ENCODE results near the gene VAPB. TPM values are rescaled to one million over a fixed set of nuclear protein-coding genes. Genes with fewer than 3 reads are reported as not detected.
A peak's percentile ranks its signal among the peaks of the same experiment; 100 is the strongest.
"Not testable (repeated sequence)": the region's sequence is repeated elsewhere in the genome, so short reads cannot be mapped to it uniquely, and the experiment has no call there.

Gene VAPB
- total RNA-seq, 8 experiments from 2014 or later: 11.2 to 30.0 (median 23.1) TPM

- in situ Hi-C loops (cut with MboI; ENCODE audit: low pct_unique_long_range_greater_than_20kb in 2 of 9, low sequenced_read_pairs in 9 of 9, unreplicated experiment in 9 of 9): no loop called here
- Histone ChIP-seq H3K27ac (no peak overlapping the region), H3K4me1 (replicated peaks in 1 of 2) (no peaks in the 10 kb centered on the region), H3K4me3 (no peak overlapping the region)
- ATAC-seq (replicated peaks in 6 of 8): no peak
- 88 to 100% (median 100%) methylated on average over 1 to 4 of the region's 5 CpGs; no CpG with 5 or more reads in 5 of the 10 experiments for WGBS, 10 experiments
Measured at GRCh38 chr20:58402827-58403226, 13.8 kb downstream of the VAPB start.

DNA sequence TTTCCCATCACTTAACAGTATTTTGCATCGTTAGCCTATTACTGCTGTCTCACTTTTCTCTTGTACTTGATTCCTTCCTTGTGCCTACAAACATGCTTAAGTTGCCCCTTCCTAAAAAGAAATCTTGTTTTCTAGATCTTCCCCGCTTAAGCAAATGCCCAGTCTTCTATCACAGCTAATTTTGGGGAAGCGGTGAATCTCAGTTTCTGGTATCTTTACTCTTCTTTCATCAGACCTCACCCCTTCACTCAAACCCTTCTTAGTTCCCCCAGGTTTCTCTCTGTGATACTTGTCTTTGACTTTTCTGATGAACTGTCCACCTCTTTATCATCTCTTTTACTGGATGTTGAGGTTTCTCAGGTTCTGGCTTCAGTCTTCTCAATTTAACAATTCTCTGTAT is 14.2 kb downstream of the VAPB start:
- Histone ChIP-seq H3K27ac (no peak overlapping the region), H3K4me3 (no peak overlapping the region), H3K4me1 (replicated peaks in 1 of 2) (no peaks in the 10 kb centered on the region)
- no peak for ATAC-seq (replicated peaks in 6 of 8)
- WGBS, 10 experiments: 82 to 100% (median 96%) methylated on average over 1 to 3 of the region's 3 CpGs
- in situ Hi-C loops (cut with MboI; ENCODE audit: low pct_unique_long_range_greater_than_20kb in 2 of 9, low sequenced_read_pairs in 9 of 9, unreplicated experiment in 9 of 9): no loop called here

- in situ Hi-C loops (cut with MboI; ENCODE audit: low pct_unique_long_range_greater_than_20kb in 2 of 9, low sequenced_read_pairs in 9 of 9, unreplicated experiment in 9 of 9): no loop called here
- Histone ChIP-seq H3K27ac (no peak overlapping the region), H3K4me1 (replicated peaks in 1 of 2) (peaks cover 7 to 9% of the 10 kb centered on the region in 2 donors), H3K4me3 (no peak overlapping the region)
- peak in 1 of 8 experiments; percentile 17 for ATAC-seq (replicated peaks in 6 of 8)
- 54 to 100% (median 75%) methylated on average over 1 to 9 of the region's 11 CpGs; no CpG with 5 or more reads in 1 of the 10 experiments for WGBS, 10 experiments
Measured at GRCh38 chr20:58405504-58406291, 16.7 kb downstream of the VAPB start.

DNA sequence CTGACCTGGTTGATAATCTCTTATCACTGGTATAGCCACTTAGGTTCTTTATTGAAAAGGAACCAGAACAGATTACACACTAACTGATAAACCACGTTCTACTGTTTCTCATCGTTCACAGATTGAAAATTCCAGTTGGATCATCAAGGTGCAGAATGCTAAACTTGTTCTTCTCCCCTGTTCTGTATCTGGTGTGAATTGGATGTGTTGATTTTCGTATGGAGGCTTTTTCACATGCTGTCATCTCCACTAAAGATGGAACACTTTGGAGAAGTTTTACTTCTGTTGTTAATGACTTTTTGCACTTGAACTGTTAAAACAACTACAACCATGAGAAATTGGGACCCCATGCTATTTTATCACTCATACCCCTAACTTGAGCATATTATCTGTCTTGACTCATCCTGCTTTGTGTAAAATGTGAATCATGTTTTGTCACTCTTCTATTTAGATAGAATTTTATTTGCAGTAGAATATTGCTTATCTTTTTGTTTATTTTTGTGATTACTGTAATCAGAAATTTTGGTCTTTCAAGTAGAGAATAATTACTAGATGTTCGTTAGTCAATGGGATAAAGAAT is 17.5 kb downstream of the VAPB start:
- 60 to 100% (median 88%) methylated on average over 1 to 4 of the region's 4 CpGs for WGBS, 10 experiments
- Histone ChIP-seq H3K4me1 (replicated peaks in 1 of 2) (peaks cover 7 to 9% of the 10 kb centered on the region in 2 donors), H3K4me3 (no peak overlapping the region), H3K27ac (no peak overlapping the region)
- no peak for ATAC-seq (replicated peaks in 6 of 8)
- in situ Hi-C loops (cut with MboI; ENCODE audit: low pct_unique_long_range_greater_than_20kb in 2 of 9, low sequenced_read_pairs in 9 of 9, unreplicated experiment in 9 of 9): no loop called here

DNA sequence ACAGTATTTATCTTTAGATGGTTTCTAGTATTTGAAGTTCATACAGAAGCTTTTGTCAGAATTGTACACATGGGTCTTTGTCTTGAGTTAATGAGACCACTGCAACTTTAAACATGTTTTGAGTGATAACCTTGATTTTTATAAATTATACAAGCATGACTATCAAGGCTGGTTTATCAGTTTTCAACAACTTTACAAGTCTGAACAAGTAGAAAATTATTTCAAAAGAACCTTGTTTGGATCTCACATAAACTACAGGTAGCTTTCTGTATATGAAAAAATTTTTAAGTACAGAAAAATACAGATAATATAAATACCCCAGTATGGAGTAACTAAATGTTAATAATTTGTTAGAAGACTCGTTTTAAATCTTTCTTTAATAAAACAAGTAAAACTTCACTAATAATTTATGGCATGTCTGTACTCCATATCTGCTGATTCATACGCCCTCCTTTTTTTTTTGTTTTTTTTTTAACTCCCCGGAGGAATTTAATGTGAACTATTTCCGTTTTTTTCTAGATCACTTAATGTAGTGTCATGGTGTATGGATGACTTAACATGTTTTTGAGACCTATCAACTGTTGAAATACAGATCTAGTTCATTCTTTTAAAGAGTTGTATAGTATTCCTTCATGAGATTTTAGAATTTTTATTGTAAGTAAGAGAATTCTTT is 18.3 kb downstream of the VAPB start:
- peaks cover 7 to 9% of the 10 kb centered on the region in 2 donors for H3K4me1 ChIP-seq (replicated peaks in 1 of 2)
- H3K27ac ChIP-seq: no peak overlapping the region
- H3K4me3 ChIP-seq: no peak overlapping the region
- ATAC-seq (replicated peaks in 6 of 8): peak in 1 of 8 experiments; percentile 23
- in situ Hi-C loops (cut with MboI; ENCODE audit: low pct_unique_long_range_greater_than_20kb in 2 of 9, low sequenced_read_pairs in 9 of 9, unreplicated experiment in 9 of 9): no loop called here
- WGBS, 10 experiments: 36 to 97% (median 88%) methylated on average over 3 to 4 of the region's 4 CpGs

DNA sequence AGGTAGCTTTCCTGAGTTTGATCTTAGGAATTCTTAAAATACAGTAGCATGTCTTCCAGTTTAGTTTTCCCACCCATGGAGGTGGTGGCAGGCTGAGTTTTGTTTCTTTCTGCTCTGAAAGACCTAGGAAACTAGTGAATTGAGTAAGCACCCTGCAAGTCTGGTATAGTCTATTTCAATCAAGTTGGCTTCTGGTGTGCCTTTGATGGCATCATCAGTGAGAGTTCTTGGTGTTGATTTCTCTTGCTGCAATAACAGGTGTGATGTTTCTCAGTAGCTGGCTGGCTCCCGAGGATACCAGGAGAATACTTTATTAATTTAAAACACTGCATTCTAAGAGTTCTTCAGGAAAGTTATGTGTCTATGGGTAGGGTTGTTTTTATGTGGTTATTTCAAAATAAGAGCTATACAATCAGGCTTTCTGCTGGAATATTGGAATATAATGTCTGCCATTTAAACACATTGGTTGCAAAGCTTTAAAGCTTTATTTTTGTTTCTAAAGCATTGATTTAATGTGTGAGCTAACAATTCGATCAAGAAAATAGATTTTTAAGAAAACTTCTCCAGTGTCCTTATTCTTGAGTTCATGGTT is 19.0 kb downstream of the VAPB start:
- in situ Hi-C loops (cut with MboI; ENCODE audit: low pct_unique_long_range_greater_than_20kb in 2 of 9, low sequenced_read_pairs in 9 of 9, unreplicated experiment in 9 of 9): no loop called here
- Histone ChIP-seq H3K4me1 (replicated peaks in 1 of 2) (peaks cover 7 to 9% of the 10 kb centered on the region in 2 donors), H3K27ac (no peak overlapping the region), H3K4me3 (no peak overlapping the region)
- 60 to 100% (median 88%) methylated on average over 1 to 2 of the region's 2 CpGs; no CpG with 5 or more reads in 2 of the 10 experiments for WGBS, 10 experiments
- no peak for ATAC-seq (replicated peaks in 6 of 8)

- in situ Hi-C loops (cut with MboI; ENCODE audit: low pct_unique_long_range_greater_than_20kb in 2 of 9, low sequenced_read_pairs in 9 of 9, unreplicated experiment in 9 of 9): no loop called here
- Histone ChIP-seq H3K4me3 (no peak overlapping the region), H3K27ac (no peak overlapping the region), H3K4me1 (replicated peaks in 1 of 2) (peaks cover 7 to 9% of the 10 kb centered on the region in 2 donors)
- ATAC-seq (replicated peaks in 6 of 8): peak in 3 of 8 experiments; percentile 28 to 42 (median 39)
- WGBS, 10 experiments: 0 to 68% (median 50%) methylated on average over 1 to 2 of the region's 3 CpGs; no CpG with 5 or more reads in 5 of the 10 experiments
Measured at GRCh38 chr20:58408603-58409246, 19.7 kb downstream of the VAPB start.

DNA sequence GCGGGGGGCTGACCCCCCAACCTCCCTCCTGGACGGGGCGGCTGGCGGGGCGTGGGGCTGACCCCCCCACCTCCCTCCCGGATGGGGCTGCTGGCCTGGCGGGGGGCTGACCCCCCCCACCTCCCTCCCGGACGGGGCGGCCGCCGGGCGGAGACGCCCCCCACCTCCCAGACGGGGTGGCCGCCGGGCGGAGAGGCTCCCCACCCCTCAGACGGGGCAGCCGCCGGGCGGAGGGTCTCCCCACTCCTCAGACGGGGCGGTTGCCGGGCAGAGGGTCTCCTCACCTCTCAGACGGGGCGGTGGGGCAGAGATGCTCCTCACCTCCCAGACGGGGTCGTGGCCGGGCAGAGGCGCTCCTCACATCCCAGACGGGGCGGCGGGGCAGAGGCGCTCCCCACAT is 25.2 kb downstream of the VAPB start:
- H3K4me3 ChIP-seq; H3K4me1 ChIP-seq (replicated peaks in 1 of 2); ATAC-seq (replicated peaks in 6 of 8); in situ Hi-C loops (cut with MboI; ENCODE audit: low pct_unique_long_range_greater_than_20kb in 2 of 9, low sequenced_read_pairs in 9 of 9, unreplicated experiment in 9 of 9); H3K27ac ChIP-seq: not testable (repeated sequence)
- WGBS, 10 experiments: no CpG with 5 or more reads among the region's 35 CpGs

DNA sequence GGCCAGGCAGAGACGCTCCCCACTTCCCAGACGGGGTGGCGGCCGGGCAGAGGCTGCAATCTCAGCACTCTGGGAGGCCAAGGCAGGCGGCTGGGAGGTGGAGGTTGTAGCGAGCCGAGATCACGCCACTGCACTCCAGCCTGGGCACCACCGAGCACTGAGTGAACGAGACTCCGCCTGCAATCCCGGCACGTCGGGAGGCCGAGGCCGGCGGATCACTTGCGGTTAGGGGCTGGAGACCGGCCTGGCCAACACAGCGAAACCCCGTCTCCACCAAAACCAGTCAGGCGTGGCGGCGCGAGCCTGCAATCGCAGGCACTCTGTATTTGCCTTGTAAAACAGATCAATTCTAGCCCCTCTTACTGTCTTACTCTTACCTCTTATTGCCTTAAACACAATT is 25.8 kb downstream of the VAPB start:
- ATAC-seq (replicated peaks in 6 of 8): not testable (repeated sequence)
- WGBS, 10 experiments: 93% methylated on average over 3 of the region's 26 CpGs; no CpG with 5 or more reads in 9 of the 10 experiments

GRCh38 chr20:58416057-58416456 is 27.0 kb downstream of the VAPB start:
- 83 to 100% methylated on average over 1 of the region's 1 CpG; no CpG with 5 or more reads in 8 of the 10 experiments for WGBS, 10 experiments
- ATAC-seq (replicated peaks in 6 of 8): no peak
- Histone ChIP-seq H3K27ac (no peak overlapping the region), H3K4me1 (replicated peaks in 1 of 2) (no peaks in the 10 kb centered on the region), H3K4me3 (no peak overlapping the region)
- in situ Hi-C loops (cut with MboI; ENCODE audit: low pct_unique_long_range_greater_than_20kb in 2 of 9, low sequenced_read_pairs in 9 of 9, unreplicated experiment in 9 of 9): no loop called here

More for the DNA sequence above, 25.8 kb downstream of the VAPB start:
- H3K4me3 ChIP-seq; H3K27ac ChIP-seq; H3K4me1 ChIP-seq (replicated peaks in 1 of 2); in situ Hi-C loops (cut with MboI; ENCODE audit: low pct_unique_long_range_greater_than_20kb in 2 of 9, low sequenced_read_pairs in 9 of 9, unreplicated experiment in 9 of 9): not testable (repeated sequence)

GRCh38 chr20:58416835-58417234 is 27.8 kb downstream of the VAPB start:
- ATAC-seq (replicated peaks in 6 of 8): no peak
- H3K27ac ChIP-seq: no peak overlapping the region
- H3K4me1 ChIP-seq (replicated peaks in 1 of 2): no peaks in the 10 kb centered on the region
- WGBS, 10 experiments: 71 to 100% (median 88%) methylated on average over 1 to 2 of the region's 2 CpGs; no CpG with 5 or more reads in 2 of the 10 experiments
- in situ Hi-C loops (cut with MboI; ENCODE audit: low pct_unique_long_range_greater_than_20kb in 2 of 9, low sequenced_read_pairs in 9 of 9, unreplicated experiment in 9 of 9): no loop called here
- no peak overlapping the region for H3K4me3 ChIP-seq

GRCh38 chr20:58417438-58417837 is 28.4 kb downstream of the VAPB start:
- Histone ChIP-seq H3K4me3 (no peak overlapping the region), H3K27ac (no peak overlapping the region), H3K4me1 (replicated peaks in 1 of 2) (no peaks in the 10 kb centered on the region)
- in situ Hi-C loops (cut with MboI; ENCODE audit: low pct_unique_long_range_greater_than_20kb in 2 of 9, low sequenced_read_pairs in 9 of 9, unreplicated experiment in 9 of 9): no loop called here
- 90 to 100% (median 94%) methylated on average over 1 to 3 of the region's 3 CpGs; no CpG with 5 or more reads in 1 of the 10 experiments for WGBS, 10 experiments
- ATAC-seq (replicated peaks in 6 of 8): no peak
